A172 (cell line): ENCODE results near the gene ST6GALNAC2. TPM values are rescaled to one million over a fixed set of nuclear protein-coding genes. Genes with fewer than 3 reads are reported as not detected.

ENCODE experiments used
- DNase-seq: peaks from one replicate; pipeline ENCODE4 v3.0.0-alpha.2; 2015; ENCODE audit warnings: low spot score
- total RNA-seq: library from RNA; depleted of rRNA; stranded (reverse); fragments of >200 nt; shearing (Covaris generic); gene quantifications from 2 replicates; pipeline ENCODE4 v1.2.3, GENCODE V29; 2014

Gene ST6GALNAC2
- total RNA-seq, 1 experiment from 2014 or later: 5.1 TPM

DNA sequence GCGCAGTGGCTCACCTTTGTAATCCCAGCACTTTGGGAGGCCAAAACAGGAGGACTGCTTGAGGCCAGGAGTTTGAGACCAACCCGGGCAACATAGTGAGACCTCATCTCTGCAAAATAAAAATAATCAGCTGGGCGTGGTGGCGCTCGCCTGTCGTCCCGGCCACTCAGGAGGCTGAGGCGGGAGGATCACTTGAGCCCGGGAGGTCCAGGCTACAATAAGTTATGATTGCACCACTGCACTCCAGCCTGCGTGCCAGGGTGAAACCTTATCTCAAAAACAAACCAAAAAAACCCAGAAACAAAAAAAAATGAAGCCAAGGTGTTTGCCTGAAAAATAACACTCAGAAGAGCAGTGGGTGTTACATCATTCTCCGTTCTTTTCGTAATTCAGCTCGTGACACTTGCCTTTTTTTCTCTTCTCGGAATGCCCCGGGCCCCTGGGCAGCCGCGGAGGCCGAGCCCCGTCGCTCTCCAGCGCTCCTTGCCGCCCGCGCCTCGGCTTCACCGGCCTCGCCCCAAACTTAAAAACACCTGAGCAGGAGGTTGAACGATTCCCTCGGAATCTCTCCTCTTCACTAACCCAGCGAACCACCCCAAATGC is 28.8 kb downstream of the ST6GALNAC2 start:
- DNase-seq: peak; percentile 14

DNA sequence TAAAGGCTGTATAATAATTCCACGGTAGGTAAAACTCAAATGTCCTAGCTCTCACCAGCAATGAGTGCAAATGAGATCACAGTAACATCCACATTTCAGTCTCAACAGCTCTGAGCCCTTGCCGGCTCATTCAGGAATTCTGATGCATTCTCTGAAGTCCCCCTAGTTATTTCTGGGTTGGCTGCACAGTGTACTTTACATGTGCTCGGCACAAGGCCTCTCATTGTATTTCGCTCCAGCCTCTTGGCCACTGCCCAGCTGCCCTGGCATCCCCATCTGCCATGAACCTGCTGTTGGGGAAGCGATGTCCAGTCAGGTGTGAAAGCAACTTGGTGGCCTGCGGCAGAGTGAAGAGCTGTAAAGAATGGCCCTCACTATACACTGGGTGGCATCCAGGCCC is 31.5 kb downstream of the ST6GALNAC2 start:
- DNase-seq: no peak

DNA sequence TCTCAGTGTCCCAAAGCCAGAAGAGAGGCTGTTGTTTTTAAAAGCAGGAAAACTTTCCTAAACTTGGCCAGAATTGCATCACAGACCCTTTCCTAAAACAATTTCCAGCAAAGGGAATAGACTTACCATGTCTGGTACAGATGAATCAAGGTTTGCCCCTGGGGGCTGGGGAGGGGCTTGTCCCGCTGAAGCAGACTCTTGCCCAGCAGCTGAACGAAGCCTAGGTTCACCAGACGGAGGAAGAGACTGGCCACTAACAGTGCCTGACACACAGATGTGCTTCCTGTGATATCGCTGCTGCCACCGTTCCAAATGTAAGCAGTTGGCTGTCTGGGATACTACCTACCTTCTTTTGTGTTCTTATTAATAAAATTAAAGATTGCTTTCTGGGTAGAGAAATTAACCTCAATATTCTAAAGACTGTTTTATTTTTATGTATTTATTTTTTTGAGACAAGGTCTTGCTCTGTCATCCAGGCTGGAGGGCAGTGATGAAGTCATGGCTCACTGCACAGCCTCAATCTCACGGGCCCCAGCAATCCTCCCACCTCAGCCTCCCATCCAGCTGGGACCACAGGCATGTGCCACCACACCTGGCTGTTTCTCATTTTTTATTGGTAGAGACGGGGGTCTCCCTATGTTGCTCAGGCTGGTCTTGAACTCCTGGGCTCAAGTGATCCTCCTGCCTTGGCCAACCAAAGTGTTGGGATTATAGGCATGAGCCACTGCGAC is 32.3 kb downstream of the ST6GALNAC2 start:
- DNase-seq: no peak

DNA sequence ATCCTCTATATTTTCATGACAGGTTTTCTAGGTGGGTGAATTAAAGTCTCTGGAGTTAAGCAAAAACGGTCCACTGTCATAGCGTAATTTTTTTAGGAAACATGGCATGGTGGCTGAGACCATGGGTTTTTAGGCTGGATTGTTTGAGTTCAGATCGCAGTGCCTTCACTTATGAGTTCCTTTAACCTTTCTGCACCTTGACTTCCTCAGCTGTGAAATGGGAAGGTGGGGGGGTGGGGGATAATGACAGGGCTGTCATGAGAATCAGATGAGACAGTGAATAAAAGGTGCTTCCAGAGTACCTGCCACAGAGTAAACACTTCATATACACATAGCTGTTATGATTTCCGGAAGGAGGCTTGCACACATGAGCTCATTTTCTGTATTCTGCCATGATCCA is 34.0 kb downstream of the ST6GALNAC2 start:
- DNase-seq: no peak

DNA sequence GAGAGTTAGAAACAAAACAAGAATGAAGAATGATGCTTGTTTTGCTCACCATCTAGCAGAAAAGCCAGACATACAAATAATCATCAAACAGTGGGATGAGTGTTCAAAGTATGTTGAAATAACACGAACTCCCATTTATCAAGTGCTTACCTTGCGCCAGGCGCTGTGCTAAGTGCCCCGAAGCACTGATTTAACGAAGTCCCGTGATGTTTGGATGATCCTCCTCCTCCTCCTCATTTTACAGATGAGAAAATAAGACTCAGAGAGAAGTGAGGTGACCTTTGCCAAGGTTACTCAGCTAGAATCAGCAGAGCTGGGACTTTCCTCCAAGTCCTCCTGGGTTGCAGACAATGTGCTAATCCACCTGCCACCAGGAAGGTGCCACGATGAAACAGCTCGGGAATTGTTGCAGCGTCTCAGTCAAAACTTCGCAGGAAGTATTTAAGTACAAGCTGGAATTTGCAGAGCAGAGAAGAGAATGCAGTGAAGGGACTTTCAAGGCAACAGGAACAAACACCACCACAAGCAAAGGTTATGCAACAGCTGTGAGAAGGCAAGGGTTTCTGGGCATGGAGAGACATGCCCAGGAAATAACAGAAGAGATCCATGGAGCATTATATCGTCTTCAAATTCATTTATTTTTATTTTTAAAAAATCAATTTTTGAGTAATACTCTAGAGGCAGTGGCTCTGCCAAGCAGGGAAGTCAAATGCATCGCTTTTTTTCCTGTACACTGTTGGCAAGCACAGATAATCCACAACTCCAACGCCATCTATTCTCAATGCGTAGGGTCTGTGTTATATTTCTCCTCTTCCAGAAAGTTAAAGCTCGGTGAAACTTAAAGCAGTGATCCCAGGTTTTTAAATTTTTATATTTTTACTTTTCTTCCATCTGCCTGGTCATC is 34.7 kb downstream of the ST6GALNAC2 start:
- DNase-seq: peak; percentile 44

DNA sequence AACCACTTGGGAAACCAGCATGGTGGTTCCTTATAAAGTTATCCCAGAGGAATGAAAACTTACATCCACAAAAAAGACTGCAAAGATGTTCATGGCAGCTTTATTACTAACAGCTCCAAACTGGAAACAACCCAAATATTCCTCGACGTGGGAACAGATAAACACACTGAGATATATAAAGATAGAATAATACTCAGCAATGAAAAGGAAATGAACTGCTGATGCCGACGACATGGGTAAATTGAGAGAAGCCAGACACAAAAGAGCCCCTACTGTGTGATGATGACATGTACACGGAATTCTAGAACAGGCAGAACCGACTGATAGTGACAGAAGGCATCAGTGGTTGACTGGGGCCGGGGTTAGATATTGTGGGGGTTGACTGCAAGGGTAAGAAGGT is 36.1 kb downstream of the ST6GALNAC2 start:
- no peak for DNase-seq

DNA sequence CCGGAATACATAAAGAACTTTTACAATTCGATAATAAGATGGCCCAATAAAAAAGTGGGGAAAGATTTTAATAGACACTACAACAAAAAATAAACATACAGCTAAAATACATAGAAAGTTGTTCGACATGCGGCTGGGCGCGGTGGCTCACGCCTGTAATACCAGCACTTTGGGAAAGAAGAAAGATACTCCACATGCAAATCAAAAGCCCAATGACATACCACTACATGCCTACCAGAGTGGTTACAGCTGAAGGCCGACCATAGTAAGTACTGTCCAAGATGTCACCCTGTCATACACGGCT is 36.5 kb downstream of the ST6GALNAC2 start:
- DNase-seq: no peak

DNA sequence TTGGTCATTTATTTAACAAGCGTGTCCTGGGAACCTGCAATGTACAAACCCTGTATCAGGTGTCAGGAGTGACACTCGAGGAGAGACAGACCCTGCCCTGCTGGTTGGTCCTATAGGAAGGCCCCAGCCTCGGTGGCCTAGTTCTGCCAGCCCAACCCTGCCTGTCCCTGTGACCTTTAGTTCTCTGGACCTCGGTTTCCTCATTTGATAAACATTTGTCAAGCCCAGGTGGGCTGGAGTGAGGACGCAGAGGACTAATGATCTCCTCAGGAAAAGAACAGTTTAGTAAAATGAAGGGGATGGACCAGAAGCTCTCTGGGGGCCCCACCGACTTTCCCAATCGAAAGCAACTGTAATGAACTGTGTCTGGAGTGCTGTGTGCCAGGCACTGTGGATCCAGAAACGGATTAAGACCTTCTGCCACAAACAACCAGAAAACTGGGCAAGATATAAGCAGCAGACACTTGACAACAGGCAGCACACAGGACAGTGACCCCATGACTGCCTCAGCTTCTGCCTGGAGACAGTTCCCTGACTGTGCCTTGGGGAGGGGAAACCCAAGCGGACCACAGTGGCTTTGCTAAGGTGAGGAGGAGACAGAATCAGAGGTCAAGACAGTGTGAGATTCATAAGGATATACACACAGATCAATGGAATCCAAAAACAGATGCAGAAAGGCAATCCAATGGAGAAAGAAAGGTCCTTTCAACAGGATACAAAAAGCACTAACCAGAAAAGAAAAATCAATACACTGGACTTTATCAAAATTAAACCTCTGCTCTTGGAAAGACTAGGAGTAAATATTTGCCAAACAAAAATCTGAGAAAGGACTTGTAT is 37.1 kb downstream of the ST6GALNAC2 start:
- no peak for DNase-seq

DNA sequence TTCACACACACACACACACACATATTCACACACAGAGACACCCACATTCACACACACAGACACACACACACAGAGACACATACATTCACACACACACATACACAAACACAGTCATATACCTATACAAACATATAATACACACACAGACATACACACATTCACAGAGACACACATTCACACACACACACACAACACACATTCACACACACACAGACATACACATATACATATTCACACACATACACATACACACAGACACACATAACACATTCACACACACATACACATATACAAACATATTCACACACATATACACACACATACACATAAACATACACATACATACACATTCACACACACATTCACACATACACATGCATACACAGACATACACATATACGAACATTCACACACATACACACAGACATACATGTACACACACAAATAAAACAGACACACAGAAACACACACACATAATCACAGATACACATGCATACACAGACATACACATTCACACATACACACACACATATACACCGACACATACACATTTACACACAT is 37.9 kb downstream of the ST6GALNAC2 start:
- no peak for DNase-seq

DNA sequence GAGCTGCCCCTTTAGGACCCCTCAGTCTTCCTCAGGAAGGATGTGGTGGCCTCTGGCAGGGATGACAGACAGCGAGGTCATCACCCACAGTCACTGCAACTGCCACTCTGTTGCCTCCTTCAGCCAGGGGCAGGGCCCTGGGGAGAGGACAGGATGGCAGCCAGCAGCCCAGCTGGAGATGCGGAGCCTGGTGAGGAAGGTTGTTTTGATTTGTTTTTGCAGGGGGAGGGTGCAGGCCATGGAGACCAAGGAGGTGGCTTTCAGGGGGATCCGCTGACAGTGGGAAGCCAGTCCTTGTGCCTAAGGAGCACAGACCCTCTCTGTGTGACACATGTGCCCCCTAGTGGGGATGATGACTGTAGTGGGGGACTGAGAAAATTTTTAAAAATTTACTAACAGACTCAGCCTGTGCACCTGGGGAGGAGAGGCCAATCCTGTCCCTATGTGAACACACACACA is 38.4 kb downstream of the ST6GALNAC2 start:
- peak; percentile 50 for DNase-seq

DNA sequence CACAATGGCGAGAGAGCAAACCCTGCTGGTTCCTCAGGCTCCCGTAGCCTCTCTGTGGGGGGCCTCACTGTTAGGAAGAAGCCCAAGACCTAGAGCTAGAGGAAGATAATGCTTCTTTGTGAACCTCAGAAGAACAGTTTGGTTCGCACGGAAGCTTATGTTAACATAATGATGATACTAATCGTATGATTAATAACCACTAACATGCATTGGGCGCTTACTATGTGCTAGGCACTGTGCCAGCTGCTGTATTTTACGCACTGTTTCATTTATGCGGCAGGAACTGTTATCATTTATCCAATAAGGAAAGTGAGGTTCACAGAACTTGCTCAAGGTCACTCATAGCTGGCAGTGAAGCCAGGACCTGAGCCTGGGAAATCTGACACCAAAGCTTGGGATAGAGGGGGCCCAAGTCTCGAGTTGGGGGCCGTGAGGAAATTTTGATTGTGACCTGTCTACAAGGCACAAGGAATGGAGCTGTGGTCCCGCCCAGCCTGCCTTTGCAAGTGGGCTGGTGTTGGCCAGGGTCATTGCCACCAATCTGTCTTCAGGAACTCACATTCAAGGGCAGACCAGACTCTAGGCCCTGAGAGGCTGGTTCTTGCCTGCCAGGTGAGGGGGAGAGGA is 39.0 kb downstream of the ST6GALNAC2 start:
- peak; percentile 36 for DNase-seq

DNA sequence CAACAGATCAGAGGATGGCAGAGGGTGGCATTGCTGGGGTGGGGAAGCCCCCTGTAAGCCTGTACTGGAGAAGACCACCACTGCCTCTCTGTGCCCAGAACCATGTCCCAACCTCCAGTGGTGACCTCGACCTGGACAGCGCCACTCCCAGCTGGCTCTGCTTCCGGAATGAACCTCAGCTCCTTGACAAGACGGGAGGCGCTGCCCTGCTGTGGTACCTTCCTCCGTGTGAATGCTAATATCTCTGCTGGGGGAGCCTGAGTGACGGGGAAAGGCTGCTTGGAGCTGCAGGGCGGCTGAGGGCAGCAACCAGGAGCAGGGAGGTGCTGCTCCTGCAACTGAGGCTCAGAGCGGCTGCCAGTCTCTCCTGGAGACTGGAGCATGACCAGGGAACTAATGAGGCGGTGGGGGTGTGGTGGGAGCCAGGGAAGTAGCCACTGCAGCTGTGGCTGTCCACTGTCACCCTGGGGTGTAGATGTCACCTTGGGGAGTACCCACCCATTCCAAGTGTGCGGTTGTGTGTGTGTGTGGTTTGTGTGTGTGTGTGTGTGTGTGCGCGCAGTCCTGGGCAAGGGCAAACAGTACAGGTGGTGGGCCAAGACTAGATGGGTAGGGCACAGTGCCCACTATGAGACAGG is 39.6 kb downstream of the ST6GALNAC2 start:
- DNase-seq: no peak

DNA sequence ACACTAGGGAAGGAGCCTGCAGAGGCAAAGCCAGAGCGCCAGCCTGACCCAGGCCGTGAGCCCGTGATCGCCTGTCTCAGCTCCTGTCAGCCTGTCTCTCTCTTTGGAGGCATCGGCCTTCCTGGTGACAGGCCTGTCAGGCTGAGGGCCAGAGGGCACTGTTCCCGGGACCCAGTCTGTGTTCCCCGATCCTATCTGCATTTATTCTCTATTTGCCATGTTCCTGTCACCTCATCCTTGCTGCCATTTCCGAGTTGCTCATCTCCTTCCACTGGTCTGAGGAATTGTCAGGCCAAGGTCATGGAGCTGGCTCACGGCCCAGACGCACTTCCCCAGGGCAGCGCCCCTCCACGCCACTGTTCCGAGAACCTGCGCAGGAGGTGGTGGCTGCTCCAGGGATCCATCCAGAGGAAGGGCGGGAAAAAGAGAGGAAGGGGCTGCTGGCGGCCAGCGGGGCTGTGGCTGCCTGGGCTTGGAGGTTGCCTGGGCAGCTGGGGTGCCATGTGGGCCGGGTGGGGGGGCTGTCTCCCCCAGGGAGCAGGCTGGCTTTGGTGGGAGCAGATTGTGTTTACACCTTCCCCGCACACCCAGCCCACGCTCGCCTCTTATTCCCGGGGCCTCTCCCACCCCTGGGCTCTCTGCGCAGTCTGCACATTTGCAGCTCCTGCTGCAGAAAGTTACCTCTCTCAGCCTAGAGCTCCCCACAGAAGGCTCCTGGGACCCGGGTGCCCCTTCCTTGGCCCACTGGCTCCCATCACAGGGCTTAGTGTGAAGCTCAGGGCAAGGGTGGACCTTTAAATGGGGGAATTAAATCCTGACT is 40.9 kb downstream of the ST6GALNAC2 start:
- DNase-seq: no peak

DNA sequence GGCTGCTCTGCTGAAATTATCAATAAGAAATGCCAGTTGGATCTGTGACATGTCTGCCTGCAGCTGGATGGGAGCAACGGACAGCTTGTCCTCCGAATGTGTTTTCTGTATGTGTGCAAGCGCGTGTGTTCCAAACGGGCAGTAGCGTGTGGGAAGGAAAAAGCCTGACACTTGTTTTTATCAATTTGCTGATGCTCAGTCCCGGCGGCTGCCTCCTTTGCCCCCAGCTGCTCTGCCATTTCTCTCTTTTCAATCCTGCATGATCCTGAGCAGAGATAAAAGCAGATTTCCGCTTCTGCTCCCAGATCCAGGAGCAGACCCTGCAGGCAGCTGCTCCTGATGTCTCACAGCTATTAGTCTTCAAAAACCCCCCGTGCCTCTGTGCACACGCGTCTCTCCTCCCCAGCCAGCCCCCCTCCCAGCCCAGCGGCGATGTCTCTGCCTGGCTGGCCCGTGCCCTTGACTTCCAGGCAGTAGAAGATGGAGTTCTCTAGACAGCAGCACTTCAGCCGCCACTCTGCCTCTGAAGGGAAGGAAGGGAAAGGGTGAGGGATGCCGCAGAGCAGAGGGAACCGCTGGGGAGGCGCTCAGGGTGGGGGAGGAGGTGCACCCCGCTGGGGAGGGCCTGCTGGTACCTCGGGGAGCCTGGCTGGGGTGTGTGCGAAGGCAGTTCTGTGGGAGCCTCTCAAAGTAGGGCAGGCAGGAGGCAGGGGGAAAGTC is 41.7 kb downstream of the ST6GALNAC2 start:
- no peak for DNase-seq

DNA sequence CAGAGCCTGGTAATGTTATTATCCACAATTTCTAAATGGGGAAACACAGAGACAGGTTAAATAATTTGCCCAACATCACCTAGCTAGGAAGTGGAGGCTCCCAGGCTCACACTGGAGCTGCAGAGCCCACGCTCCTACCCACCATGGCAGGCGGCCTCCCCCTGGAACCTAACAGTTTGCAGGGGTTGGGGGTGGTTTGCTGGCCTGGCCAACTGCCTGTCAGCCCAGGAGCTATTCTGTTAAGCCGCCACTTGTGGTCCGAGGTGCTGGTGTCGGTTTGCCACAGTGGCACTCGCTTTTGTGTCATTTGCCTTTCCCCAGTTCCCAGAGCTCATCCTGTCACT is 42.2 kb downstream of the ST6GALNAC2 start:
- no peak for DNase-seq

DNA sequence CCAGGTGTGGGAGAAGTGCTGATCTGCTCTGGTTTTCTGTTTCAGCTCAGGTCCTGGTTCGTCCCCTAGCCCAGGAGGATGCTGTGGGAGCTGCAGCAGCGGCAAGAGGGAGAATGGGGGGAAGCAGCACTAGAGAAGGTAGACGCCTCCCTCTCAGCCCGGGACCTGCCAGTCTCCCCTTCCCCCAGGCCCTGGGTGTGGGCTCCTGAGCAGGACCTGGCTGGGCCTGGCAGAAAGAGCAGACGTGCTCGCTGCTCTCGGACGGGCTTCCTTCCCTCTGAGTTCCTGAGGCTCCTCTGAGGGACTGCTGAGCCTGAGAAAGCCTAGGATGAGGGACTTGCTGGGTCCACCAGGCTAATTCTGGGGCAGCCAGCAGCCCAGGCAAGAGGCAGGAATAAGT is 42.7 kb downstream of the ST6GALNAC2 start:
- DNase-seq: no peak

DNA sequence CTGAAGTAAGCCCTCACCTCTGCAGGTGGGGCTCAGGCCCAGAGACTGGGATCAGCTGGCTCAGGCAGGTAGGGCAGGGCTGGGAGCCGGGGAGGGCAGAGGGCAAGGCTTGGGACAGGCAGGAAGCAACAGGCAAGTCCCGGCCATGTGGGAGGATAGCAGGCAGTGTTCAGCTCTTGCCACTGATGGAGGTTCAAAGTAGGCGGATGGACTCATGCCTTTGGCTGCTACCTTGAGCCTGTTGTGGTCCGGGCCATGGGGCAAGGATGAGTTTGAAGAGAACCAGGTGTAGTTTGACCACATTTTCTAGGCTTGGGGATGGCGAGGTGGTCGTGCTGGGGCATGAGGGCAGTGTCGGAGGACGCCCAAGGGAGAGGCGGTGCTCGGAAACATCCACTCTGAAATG is 43.1 kb downstream of the ST6GALNAC2 start:
- DNase-seq: no peak

DNA sequence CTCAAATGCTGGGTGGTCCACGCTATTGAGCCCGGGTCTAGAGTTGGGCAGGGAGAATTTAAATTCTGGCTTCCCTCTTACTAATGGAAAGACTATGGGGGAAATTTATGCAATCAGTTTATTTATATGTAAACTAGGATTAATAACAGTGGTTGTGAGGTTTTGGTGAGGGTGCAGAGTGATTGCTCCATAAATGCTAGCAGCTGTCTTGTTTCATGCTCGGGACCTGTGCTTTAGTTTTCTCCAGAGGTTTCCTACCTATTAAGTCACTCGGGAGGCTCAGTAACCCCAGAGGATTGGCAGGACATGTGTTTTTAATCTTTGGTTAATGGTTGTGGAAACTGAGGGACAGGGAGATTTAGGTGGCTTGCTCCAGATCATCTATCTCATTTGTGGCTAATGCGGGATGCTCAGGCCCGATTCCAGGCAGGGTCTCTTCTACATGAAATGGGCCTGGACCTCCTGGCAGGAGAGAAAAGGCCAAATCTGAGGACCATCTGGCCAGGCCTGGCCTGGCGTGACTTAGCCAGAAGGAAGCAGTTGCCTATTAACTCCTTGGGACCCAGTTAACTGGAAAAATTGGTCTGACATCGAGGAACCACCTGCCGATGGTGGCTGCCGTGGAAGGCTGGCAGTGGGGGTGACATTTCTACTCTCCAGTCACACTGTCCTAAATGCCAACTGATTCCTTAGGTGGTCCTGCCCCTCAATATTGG is 43.8 kb downstream of the ST6GALNAC2 start:
- no peak for DNase-seq
